ENCODE measurements around the gene PLEKHG4B.

DNA sequence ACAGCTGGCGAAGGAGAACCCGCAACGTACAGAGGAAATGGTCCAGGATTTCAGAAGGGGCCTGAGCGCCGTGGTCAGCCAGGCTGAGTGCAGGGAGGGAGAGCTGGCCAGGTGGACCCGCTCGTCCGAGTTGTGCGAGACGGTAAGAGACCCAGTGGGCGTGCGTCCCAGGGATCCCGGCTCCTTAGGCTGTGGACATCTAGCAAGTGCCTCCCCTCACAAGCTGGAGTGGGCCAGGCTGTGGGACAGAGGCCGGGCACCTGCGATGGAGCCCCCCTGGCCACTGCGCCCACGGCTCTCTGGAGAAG, 69.8 kb downstream of the PLEKHG4B start:
- TF ChIP-seq POLR2A (IDR thresholded peaks at IDR 0.05; ENCODE audit: low read length) (no peak), GATA1 (IDR thresholded peaks at IDR 0.05; ENCODE audit: low read depth, low read length) (no peak)
